SW 1271 (cell line): ENCODE results near the gene LSMEM2.
"Not testable (repeated sequence)": the region's sequence is repeated elsewhere in the genome, so short reads cannot be mapped to it uniquely, and the experiment has no call there.

Experiments used
- DNase-seq, 2 experiments: peaks; one replicate each; lab custom pipeline; 2025; lab: John Stamatoyannopoulos, UW

LSMEM2 gene

GRCh38 chr3:50245831-50246516 lies 32.9 kb upstream of the LSMEM2 start:
- DNase-seq: peak; percentile 58 to 71

DNA sequence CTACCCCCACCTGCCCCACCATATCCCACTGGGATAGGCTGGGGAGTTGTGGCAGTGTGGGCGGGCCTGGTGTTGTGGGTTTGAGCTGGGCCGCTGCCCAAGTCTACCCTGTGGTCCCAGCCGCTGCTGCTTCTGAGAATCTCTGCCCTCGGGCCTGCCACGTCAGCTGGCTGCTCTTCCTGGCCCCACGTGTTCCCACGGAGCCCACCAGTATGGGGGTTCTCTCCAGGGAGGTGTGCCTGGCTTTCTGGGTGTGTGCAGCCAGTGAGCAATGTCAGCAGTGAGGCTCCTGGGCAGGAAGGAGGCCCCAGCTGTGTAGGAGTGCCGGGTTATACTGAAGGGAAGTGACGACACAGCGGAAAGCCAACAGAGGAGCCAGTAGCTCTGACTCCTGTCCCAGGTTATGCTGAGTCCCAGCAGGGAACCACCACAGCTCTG lies 32.4 kb upstream of the LSMEM2 start:
- DNase-seq: peak; percentile 60 to 87

GRCh38 chr3:50248387-50248786 lies 30.5 kb upstream of the LSMEM2 start:
- peak in 1 of 2 experiments; percentile 62 for DNase-seq

DNA sequence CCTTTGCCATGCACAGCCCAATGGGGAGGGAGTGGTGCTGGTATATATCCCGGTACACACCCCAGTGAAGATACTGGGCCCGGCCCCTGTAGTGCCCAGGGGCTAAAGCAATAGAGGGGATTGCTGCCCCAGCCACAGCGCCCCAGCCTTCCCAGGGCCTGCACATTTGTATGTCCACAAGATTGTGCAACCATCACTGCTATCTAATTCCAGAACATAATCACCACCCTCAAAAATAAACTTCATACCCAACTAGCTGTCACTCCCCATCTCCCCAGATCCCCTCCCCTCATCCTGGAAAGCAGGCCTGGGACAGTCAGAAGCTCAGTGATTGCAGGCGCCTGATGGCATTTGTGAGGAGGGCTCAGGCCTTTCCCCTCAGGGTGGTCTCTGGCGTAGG lies 29.4 kb upstream of the LSMEM2 start:
- DNase-seq: no peak

DNA sequence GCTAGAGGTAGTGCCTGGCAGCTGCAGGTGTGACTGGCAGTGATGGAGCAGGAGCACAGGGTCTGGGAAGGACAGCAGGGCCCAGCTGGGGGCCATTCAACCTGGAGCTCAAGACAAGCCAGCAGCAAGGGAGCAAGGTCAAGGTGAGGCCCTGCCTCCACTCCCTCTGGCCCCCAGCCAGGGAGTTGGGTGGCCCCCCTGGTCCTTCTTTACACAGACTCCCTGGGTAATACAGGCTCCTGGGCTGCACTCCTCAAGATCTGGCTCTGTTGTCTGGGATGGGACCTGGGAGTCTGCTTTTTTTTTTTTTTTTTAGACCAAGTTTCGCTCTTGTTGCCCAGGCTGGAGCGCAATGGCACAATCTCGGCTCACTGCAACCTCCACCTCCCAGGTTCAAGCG lies 28.4 kb upstream of the LSMEM2 start:
- DNase-seq: no peak

- no peak for DNase-seq
Measured at GRCh38 chr3:50251220-50251619, 27.7 kb upstream of the LSMEM2 start.

DNA sequence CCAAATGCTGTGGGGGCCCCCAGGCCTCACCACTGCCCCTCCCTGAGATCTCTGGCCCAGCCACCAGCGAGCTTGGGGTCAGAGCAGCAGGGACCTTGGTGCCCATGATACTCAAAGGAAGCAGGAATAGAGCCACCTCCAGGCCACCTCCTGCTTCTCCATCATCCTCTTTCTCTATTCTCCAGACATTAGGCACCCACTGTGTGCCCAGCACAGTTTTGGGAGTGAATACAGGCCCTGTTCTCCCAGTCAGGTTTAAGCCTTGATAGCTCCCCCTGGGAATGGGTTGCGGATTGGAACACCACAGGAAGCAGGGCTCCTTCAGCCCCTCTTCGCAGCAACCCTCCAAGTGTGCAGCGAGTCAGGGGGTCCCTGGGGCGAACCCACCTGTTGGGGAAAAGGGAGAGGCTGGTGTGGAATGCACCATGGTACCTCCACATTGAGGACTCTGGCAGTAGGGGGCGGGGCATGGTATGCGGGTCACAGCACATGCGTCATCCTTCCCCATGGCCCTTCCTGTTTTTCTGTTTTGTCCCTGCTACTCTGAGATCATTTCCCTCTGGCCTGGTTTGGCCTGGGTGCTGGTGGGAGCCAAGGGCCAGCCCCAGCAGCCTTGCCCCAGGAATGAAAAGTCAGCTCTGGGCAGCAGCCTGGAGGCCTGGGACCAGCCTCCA lies 24.2 kb upstream of the LSMEM2 start:
- DNase-seq: peak in 1 of 2 experiments; percentile 20

GRCh38 chr3:50255251-50255615 lies 23.7 kb upstream of the LSMEM2 start:
- DNase-seq: no peak

- no peak for DNase-seq
Measured at GRCh38 chr3:50256978-50257890, 21.7 kb upstream of the LSMEM2 start.

DNA sequence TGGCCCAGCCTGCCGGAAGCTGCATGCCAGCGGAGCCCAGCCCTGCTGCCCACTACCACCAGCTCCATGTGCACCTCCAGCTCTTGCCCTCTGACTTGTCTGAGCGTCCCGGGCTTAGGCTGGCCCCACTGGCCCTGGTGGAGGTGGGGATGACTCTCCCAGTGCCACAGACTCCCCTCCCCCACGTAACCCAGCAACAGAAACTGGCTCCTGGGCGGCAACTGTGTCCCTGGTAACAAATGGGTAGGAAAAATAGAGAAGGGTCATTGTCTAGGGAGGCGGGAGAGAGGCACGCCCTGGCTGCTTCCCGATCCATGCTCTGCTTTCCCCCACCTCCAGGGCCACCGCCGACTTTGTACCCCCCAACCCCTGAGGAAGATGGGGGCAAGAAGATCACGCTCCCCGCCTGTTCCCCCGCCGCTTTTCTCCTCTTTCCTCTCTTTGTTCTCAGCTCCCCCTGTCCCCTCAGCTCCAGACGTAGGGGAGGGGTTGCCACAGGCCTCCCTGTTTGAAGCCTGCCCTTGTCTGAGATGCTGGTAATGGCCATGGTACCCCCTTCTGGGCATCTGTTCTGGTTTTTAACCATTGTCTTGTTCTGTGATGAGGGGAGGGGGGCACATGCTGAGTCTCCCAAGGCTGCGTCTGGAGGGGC lies 20.7 kb upstream of the LSMEM2 start:
- DNase-seq: no peak

DNA sequence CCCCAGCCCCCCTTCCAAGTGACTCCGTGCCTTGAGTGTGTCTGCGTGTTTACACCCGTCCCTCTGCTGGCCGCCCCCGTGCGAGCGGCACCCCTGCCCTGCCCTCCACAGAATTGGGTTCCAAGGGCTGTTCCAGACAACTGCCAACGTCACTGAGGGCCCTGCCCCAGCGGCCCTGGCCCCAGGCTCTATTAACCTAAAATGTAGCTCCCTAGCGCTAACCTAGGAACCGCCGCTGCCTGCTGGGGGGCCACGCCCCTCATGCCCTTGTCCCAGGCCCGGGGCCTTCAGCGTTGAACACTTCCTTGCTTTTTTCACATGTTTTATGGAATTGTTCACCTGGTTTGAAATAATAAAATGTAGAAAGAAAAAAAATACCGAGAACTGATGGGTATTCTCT lies 19.9 kb upstream of the LSMEM2 start:
- no peak for DNase-seq

DNA sequence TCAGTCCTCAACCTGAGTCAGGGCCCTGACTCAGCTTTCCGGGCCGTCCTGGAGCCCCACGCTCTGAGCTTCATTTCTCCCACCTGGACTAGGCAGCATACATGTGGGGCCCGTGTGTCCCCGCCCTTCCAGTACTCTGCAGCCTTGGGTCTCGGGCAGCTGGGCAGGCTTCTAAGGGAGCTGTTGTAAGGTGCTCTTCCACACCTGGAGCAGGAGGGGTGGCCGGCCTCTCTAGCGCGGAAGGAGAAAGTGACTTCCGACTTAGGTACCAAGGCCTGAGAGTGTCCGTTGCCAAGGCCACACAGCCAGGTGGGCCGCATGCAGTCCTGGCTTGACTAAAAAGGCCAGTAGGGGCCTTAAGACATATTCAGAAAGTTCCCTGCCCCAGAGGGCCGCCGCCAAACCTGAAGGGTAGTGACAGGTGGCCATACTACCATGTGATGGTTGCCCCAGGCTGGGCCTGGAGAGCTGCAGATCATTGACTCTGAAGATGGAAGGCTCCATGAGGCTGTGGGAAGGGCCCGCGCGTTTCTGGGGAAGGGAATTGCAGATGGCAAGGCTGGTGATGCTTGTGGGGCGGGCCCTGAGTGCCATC lies 19.4 kb upstream of the LSMEM2 start:
- DNase-seq: no peak

DNA sequence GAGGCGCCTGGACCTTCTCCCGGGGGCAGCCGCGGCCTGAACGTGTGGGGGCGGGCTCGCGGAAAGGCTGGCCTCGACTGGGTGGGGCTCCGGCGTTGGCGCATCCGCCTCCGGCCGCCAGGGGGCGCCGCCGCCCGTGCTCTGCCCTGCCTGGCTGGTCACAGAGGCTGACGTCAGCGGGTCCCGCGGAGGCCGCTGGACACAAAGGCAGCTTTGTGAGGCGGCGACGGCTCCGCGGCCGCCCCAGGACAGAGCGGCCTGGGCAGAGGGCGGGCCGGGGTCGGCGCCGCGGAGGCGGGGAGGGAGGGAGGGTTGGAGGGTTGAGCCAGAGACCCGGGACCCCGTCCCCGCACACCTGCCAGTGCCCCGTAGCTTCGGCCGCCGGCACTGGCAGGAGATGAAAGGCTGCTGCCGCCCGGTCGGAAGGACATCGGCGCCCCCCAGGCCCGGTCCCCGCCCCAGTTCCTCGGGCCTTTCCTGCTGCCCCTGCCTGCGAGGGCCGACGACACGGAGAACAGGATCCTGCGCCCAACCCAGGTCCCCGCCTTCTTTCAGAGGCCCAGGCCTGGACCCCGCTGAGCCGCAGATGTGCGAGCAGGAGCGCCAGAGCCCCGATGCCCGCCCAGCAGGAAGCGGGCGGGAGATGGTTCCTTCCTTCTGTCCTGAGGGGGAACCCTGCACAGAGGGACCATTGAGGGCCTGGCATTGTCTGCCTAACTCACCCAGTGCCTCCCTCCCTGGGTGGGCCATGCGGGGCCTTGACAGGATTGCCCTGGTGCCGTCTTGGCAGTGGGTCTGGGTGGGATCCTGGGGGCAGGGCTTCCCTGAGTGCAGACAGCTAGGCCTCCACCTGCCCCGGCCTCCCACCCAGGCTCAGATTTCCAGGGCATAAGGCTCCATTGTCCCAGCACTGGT lies 18.6 kb upstream of the LSMEM2 start:
- DNase-seq: peak; percentile 51 to 82

DNA sequence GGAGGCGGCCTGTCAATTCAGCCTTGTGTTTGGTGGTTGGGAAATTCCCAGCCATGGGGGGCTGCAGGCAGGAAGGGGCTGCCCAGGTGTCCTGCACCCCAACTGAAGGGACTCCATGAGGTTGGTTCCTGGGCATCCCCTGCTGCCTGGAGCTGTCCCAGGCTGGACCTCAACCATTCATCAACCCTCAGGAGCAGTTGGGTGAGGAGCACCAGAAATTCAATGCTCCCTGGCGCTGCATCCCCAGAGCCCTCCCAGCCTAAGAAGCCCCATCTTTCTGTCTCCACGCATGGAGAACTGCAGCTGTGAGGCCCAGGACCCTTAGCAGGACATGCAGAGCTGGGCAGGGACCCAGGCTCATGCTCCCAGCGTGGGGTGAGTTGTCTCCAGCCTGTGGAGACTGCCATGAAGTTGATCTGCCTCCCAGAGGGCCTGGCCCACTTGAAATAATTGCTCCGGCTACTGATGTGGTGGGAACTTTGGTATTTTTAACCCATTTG lies 17.9 kb upstream of the LSMEM2 start:
- no peak for DNase-seq

GRCh38 chr3:50261505-50261904 lies 17.4 kb upstream of the LSMEM2 start:
- DNase-seq: no peak

- not testable (repeated sequence) for DNase-seq
Measured at GRCh38 chr3:50262200-50262599, 16.7 kb upstream of the LSMEM2 start.

GRCh38 chr3:50262778-50263177 lies 16.1 kb upstream of the LSMEM2 start:
- no peak for DNase-seq

GRCh38 chr3:50263478-50264382 lies 15.2 kb upstream of the LSMEM2 start:
- no peak for DNase-seq

GRCh38 chr3:50264383-50264963 lies 14.4 kb upstream of the LSMEM2 start:
- DNase-seq: peak in 1 of 2 experiments; percentile 7
